Epithelial cell of proximal tubule (primary cell): ENCODE results near the gene B3GALT4. TPM values are rescaled to one million over a fixed set of nuclear protein-coding genes. Genes with fewer than 3 reads are reported as not detected.

Source experiments
- DNase-seq: peaks from one replicate; pipeline ENCODE4 v3.0.0-alpha.2; 2011; ENCODE audit warnings: low read depth
- H3K4me3 ChIP-seq: 2 replicates; pipeline ENCODE4 v1.5.1; 2011; ENCODE audit warnings: low read depth, mild to moderate bottlenecking, low read length
- total RNA-seq: library from RNA; depleted of rRNA; stranded (reverse); fragments of >200 nt; gene quantifications from 2 replicates; pipeline ENCODE4 v1.2.3, GENCODE V29; 2015
- TF ChIP-seq, protein P1 (sequence below): conservative IDR thresholded peaks from 2 replicates; pipeline ENCODE4 v1.5.1; 2012; ENCODE audit warnings: low read depth, mild to moderate bottlenecking, low read length

The B3GALT4 gene
- total RNA-seq, 1 donor from 2014 or later = 7.0 TPM

- TF ChIP-seq, protein P1, sequence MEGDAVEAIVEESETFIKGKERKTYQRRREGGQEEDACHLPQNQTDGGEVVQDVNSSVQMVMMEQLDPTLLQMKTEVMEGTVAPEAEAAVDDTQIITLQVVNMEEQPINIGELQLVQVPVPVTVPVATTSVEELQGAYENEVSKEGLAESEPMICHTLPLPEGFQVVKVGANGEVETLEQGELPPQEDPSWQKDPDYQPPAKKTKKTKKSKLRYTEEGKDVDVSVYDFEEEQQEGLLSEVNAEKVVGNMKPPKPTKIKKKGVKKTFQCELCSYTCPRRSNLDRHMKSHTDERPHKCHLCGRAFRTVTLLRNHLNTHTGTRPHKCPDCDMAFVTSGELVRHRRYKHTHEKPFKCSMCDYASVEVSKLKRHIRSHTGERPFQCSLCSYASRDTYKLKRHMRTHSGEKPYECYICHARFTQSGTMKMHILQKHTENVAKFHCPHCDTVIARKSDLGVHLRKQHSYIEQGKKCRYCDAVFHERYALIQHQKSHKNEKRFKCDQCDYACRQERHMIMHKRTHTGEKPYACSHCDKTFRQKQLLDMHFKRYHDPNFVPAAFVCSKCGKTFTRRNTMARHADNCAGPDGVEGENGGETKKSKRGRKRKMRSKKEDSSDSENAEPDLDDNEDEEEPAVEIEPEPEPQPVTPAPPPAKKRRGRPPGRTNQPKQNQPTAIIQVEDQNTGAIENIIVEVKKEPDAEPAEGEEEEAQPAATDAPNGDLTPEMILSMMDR = no peak
- H3K4me3 ChIP-seq = no peak overlapping the region
- no peak for DNase-seq
Measured at GRCh38 chr6:33295621-33296369, 18.9 kb downstream of the B3GALT4 start.

DNA sequence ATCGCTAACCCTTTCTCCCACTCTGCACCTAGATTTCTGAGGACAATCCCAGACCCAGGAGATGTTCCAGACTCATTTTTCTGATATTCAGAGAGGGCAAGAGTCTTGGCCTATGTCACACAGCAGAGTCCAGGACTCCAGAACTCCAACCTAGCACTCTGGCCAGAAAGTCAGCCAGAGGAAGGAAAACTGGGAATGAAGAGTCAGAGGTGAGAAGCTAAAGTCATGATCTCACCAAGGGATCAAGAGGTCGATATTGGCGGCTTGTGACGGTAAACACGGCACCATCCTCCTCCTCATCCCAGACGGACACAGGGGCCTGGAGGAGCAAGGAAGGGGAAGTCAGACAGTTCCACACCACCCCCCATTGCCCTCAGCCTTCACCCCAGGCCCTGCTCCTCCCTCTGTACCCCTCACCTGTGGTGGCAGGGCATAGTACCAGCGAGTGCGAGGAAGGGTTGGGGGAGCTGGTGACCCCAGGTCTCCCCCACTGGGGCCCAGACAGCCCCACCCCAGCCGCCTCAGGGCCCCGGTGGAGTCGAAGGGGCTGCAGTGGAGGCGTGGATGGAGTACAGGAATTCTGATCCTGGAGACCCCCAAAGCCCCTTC, 20.0 kb downstream of the B3GALT4 start:
- peak overlapping the region; percentile 78 for H3K4me3 ChIP-seq
- TF ChIP-seq, protein P1 = no peak
- DNase-seq = no peak

DNA sequence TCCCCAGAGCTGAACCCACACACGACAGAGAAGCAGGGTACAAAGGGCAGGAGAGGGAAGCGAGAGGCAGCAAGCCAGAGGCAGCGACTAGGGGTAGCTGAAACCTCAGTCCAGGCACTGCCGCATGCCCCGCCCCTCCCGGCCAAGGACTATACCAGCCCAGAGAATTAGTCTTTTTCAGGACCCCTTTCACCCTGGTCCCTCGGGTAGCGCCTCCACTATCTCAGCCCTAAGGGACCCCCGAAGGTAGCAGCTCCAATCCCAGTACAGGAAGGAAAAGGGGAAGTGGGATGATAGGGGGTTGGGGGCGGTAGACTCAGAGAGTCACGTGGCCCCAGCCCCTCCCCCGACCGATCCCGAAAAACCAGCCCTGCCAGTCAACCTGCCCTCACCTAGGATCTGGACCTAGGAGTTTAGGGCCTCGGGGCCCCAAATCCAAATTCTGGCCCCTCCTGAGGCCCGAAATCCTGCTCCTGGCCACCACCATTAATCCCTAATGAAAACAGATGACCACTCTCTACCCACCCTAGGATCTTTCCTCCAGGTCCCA, 20.6 kb downstream of the B3GALT4 start:
- TF ChIP-seq, protein P1 = no peak

GRCh38 chr6:33297956-33298772, 21.2 kb downstream of the B3GALT4 start:
- no peak for DNase-seq
- TF ChIP-seq, protein P1 = peak; percentile 14
- peak overlapping the region; percentile 78 for H3K4me3 ChIP-seq

More for the DNA sequence above, 20.6 kb downstream of the B3GALT4 start:
- H3K4me3 ChIP-seq = peak overlapping the region; percentile 78
- DNase-seq = no peak

DNA sequence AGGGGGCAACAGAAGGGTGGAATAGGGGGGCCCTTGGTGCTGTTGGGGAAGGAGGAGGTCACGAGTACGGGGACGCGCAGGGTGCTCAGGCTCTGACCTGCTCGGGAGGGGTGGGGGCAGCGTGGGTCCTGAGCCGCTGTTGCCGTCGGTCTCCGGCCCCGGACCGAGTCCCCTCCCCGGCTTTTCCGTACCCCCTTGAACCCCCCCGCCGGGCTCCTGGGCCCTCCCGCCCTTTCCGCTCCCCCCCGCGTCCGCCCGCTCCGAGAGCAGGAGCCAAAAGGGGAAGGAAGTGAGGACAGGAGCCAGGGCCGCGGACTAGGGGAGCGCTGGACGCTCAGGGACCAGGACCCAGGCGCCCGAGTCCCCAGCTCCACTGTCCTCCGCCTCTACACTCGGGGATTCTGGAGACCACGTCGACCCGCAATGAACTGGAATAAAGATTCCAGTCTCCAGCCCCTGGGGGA, 21.9 kb downstream of the B3GALT4 start, which contains the start of gene RGL2:
RGL2 (minus strand) TSS at position 170 of the 464 bp plus-strand sequence. CDS start 332 bp downstream, outside the sequence.
- peak within 1 kb of the TSS; percentile 78 for H3K4me3 ChIP-seq
- TF ChIP-seq, protein P1 = no peak
- DNase-seq = no peak

- TF ChIP-seq, protein P1 = peak; percentile 80
- peak overlapping the region; percentile 78 for H3K4me3 ChIP-seq
- no peak for DNase-seq
Measured at GRCh38 chr6:33299237-33299944, 22.5 kb downstream of the B3GALT4 start.
